Measurements from ENCODE around the gene PDE7B.

Gene PDE7B

DNA sequence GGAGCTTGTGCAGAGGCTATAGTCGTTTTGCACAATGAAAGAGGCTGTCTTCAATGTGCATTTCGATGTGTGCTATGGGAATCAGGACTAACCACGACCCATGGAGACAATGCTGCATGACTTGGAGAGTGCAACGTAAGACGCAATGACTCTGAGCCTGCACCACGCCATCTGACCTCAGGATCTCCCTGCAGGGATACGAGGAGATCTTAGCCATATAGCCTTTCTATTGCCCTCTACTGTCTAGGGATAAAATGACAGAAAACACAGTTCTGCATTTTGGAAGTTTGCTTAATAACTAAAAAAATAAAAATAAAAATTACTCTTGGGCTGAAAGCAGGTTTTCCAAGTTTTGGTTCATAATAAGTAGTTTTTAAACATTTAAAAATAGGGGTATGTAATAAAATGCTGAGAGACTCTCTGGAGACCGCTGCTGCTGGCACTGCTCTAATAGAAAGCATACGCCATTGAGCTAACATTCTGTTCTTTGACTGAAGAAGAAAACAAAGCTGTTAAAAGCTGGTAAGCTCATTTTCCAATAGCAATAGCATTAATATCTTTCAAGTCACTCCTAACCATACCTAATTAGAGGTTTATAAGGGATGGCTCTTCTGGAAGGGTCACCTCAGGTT is 87.2 kb downstream of the PDE7B start:
- H3K27me3 ChIP-seq (ENCODE audit: control insufficient read depth, insufficient read depth, low read length) = no peaks in the 10 kb centered on the region
- no peak overlapping the region for H3K9ac ChIP-seq (ENCODE audit: low read depth, low read length)
- H3K4me1 ChIP-seq (ENCODE audit: control insufficient read depth, insufficient read depth, low read length) = peaks cover 32% of the 10 kb centered on the region
- no peaks in the 10 kb centered on the region for H3K9me3 ChIP-seq (replicated peaks; ENCODE audit: low read length)
- no peak overlapping the region for H3K4me3 ChIP-seq (ENCODE audit: low read length)
- H3K36me3 ChIP-seq (ENCODE audit: insufficient read depth, low read length) = no peaks in the 10 kb centered on the region
- H3K4me2 ChIP-seq (ENCODE audit: low read length) = no peak overlapping the region

DNA sequence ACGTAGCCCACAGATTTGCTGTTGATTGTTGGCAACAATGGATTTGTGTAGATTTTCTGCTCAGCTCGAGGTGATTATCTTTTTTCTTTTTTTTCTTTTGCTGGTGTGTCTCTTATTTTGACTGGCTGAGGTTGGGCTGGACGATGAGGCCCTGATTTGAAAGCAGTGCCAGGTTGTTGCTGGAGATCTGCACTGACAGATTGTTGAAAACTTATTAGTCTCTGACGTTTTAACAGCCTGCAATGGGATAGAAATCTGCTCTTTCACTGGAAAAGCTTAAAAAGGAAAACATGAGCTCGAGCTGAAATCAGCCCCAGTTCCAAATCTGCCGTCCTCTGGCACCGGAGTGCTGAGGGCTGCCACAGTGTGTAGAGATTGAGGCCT is 87.7 kb downstream of the PDE7B start:
- Histone ChIP-seq H3K4me1 (ENCODE audit: control insufficient read depth, insufficient read depth, low read length) (peaks cover 32% of the 10 kb centered on the region), H3K4me3 (ENCODE audit: low read length) (no peak overlapping the region), H3K4me2 (ENCODE audit: low read length) (no peak overlapping the region), H3K27me3 (ENCODE audit: control insufficient read depth, insufficient read depth, low read length) (no peaks in the 10 kb centered on the region), H3K9ac (ENCODE audit: low read depth, low read length) (no peak overlapping the region), H3K36me3 (ENCODE audit: insufficient read depth, low read length) (no peaks in the 10 kb centered on the region), H3K9me3 (replicated peaks; ENCODE audit: low read length) (no peaks in the 10 kb centered on the region)

DNA sequence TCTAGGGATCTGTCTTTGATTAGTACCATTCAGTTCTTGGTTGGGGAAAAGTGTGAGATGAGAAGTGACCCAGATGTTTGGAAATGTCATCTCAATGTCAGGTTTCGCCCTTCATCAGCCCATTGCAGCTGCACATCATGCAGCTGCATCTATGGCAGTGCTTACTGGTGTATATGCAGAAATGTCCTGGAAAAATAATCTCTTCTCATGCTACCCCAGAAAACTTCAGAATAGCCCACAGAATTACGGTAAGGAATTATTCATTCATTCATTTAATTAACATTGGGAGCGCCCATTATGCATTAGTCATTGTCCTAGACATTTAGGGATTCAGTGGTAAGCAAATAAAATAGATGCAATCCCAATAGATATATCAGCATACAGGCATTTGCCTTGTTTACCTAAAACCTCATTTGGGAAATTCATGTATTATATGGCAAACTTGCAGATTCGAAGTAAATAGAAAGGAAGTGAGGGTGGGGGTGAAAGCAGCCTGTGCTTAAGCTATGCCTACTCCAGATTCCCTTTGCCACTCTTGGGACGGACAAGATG is 89.2 kb downstream of the PDE7B start:
- H3K9me3 ChIP-seq (replicated peaks; ENCODE audit: low read length) = no peaks in the 10 kb centered on the region
- H3K27me3 ChIP-seq (ENCODE audit: control insufficient read depth, insufficient read depth, low read length) = no peaks in the 10 kb centered on the region
- H3K4me3 ChIP-seq (ENCODE audit: low read length) = no peak overlapping the region
- H3K4me1 ChIP-seq (ENCODE audit: control insufficient read depth, insufficient read depth, low read length) = peaks cover 25% of the 10 kb centered on the region
- H3K9ac ChIP-seq (ENCODE audit: low read depth, low read length) = no peak overlapping the region
- no peak overlapping the region for H3K4me2 ChIP-seq (ENCODE audit: low read length)
- no peaks in the 10 kb centered on the region for H3K36me3 ChIP-seq (ENCODE audit: insufficient read depth, low read length)

DNA sequence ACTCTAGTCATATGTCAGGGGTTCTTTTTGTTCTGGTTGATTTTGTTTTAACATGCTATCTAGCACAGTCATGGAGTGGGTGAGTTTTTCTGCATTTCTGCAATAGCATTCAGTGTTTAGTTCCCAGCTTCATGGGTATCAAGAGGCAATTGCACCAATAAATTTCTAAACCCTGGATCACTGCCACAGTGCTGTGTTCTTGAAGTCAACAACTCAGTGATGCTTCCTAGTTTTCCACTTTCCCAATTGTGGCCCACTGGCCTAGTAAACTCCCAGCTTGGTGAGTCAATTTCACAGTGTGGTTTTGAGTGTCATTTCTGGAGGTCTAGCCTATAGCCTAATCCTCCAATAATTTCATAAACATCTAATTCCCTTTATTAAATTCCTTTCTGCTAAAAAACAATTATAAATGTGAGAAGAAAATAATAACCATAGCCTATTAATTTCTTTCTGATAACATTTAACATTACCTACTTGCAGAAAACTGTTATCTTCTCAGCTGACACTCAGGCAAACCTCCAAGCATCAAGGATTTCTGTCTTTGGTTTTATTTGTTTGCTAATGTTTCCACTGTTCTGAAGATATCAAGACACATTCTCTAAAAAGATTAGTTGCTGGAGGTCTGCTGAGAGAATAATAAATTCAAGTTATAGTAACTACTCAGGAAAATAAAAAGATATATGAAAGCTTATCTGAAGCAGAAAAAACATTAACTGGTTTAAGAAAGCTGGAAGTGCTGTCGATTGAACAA is 89.9 kb downstream of the PDE7B start:
- Histone ChIP-seq H3K27me3 (ENCODE audit: control insufficient read depth, insufficient read depth, low read length) (no peaks in the 10 kb centered on the region), H3K4me2 (ENCODE audit: low read length) (no peak overlapping the region), H3K4me1 (ENCODE audit: control insufficient read depth, insufficient read depth, low read length) (peaks cover 18% of the 10 kb centered on the region), H3K9me3 (replicated peaks; ENCODE audit: low read length) (no peaks in the 10 kb centered on the region), H3K9ac (ENCODE audit: low read depth, low read length) (no peak overlapping the region), H3K36me3 (ENCODE audit: insufficient read depth, low read length) (no peaks in the 10 kb centered on the region), H3K4me3 (ENCODE audit: low read length) (no peak overlapping the region)

DNA sequence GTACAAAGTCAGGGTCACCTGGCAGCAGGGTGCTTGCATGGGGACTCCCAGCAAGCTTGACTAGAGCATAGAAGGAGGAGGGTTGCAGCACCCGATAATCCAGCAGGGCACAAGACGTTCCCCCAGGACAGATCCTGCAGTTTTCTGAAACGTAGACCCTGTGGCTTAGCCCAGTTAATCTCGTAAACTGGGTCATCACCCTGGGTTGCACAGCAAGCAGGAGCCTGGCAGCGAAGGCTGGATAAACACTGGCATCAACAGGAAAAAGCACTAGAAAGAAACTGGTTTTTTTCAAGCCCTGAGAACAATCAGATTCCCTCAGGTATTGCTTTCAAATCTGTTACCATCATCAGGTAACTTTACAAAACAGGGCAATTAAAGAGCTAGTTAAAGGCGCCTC is 92.6 kb downstream of the PDE7B start:
- Histone ChIP-seq H3K36me3 (ENCODE audit: insufficient read depth, low read length) (no peaks in the 10 kb centered on the region), H3K4me2 (ENCODE audit: low read length) (no peak overlapping the region), H3K4me1 (ENCODE audit: control insufficient read depth, insufficient read depth, low read length) (no peaks in the 10 kb centered on the region), H3K9me3 (replicated peaks; ENCODE audit: low read length) (no peaks in the 10 kb centered on the region), H3K27me3 (ENCODE audit: control insufficient read depth, insufficient read depth, low read length) (no peaks in the 10 kb centered on the region), H3K9ac (ENCODE audit: low read depth, low read length) (no peak overlapping the region), H3K4me3 (ENCODE audit: low read length) (no peak overlapping the region)

DNA sequence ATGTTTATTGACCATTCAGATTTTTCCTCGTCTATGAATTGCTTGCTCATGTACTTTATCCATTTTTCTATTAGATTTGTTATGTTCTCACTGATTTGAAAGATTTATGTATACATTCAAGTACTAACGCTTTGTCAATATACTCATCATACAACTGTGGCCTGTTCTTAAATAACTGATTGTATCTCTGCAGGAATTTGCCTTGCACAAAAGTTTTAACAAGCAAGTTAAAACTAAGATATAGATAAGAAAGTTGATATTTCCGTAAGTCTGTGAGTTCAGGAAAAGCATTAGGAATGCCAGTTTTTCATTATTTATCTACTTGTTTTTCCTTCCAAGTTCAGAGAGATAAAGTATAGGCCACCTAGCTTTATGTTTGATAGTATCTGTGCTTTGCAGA is 95.2 kb downstream of the PDE7B start:
- Histone ChIP-seq H3K36me3 (ENCODE audit: insufficient read depth, low read length) (no peaks in the 10 kb centered on the region), H3K9ac (ENCODE audit: low read depth, low read length) (no peak overlapping the region), H3K4me3 (ENCODE audit: low read length) (no peak overlapping the region), H3K4me2 (ENCODE audit: low read length) (no peak overlapping the region), H3K4me1 (ENCODE audit: control insufficient read depth, insufficient read depth, low read length) (no peaks in the 10 kb centered on the region), H3K9me3 (replicated peaks; ENCODE audit: low read length) (no peaks in the 10 kb centered on the region), H3K27me3 (ENCODE audit: control insufficient read depth, insufficient read depth, low read length) (no peaks in the 10 kb centered on the region)

DNA sequence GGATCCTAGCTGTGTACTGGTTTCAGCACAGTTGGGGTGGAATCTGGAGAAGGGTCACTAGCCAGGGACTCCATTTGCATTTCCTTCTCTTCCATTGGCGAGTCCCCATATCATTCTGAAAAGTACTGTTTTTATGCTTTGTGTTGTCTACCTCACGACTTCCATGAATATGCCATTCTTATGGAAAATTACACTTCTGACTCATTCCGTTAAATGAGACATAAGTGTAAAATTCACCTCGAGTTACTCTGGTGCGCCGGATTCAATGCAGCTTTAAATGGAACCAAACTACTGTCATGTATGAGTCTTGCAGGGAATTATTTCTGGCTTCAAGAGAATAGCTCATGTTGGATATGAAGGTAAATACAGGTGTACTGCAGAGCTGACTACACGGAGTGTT is 99.2 kb downstream of the PDE7B start:
- Histone ChIP-seq H3K9ac (ENCODE audit: low read depth, low read length) (no peak overlapping the region), H3K9me3 (replicated peaks; ENCODE audit: low read length) (no peaks in the 10 kb centered on the region), H3K36me3 (ENCODE audit: insufficient read depth, low read length) (no peaks in the 10 kb centered on the region), H3K27me3 (ENCODE audit: control insufficient read depth, insufficient read depth, low read length) (no peaks in the 10 kb centered on the region), H3K4me3 (ENCODE audit: low read length) (no peak overlapping the region), H3K4me1 (ENCODE audit: control insufficient read depth, insufficient read depth, low read length) (no peaks in the 10 kb centered on the region), H3K4me2 (ENCODE audit: low read length) (no peak overlapping the region)

DNA sequence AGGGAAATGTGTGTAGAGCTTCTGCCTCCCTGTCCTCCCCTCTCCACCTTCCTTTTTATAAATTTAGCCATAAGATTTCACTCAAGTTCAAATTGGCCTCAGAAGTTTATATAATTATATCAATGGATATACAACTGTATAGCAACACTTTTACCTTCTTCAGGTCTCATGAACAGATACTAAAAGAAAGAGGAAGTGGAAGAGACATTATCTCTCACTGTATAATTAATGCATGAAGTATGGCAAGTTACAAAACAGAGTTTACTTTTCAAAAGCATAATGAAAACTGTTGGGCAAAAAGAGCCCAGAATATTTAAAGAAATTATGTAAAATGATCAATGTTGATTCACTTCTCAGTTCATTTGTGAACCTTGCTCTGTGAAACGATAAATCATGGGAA is 99.7 kb downstream of the PDE7B start:
- H3K9ac ChIP-seq (ENCODE audit: low read depth, low read length) = no peak overlapping the region
- H3K4me2 ChIP-seq (ENCODE audit: low read length) = no peak overlapping the region
- no peak overlapping the region for H3K4me3 ChIP-seq (ENCODE audit: low read length)
- H3K4me1 ChIP-seq (ENCODE audit: control insufficient read depth, insufficient read depth, low read length) = no peaks in the 10 kb centered on the region
- H3K27me3 ChIP-seq (ENCODE audit: control insufficient read depth, insufficient read depth, low read length) = no peaks in the 10 kb centered on the region
- H3K9me3 ChIP-seq (replicated peaks; ENCODE audit: low read length) = no peaks in the 10 kb centered on the region
- H3K36me3 ChIP-seq (ENCODE audit: insufficient read depth, low read length) = no peaks in the 10 kb centered on the region

DNA sequence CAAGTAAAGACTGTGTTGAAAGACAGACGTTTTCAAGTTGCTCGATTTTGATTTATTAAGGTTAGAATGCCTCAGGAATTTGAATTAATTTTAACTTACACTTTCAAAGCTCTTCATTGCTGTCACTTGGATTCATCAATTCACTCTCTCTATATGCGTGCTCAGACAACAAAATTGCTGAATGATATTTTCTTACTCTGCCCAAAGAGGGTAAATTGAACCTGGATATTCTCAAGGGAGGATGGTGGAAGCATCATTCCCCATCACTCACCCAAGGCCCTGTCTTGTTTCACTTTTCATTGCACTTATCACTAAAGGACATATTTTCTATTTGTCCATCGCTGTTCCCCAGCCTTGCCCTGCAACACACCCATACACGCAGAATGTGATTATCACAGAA is 102.3 kb downstream of the PDE7B start:
- Histone ChIP-seq H3K4me3 (ENCODE audit: low read length) (no peak overlapping the region), H3K9me3 (replicated peaks; ENCODE audit: low read length) (no peaks in the 10 kb centered on the region), H3K9ac (ENCODE audit: low read depth, low read length) (no peak overlapping the region), H3K4me1 (ENCODE audit: control insufficient read depth, insufficient read depth, low read length) (no peaks in the 10 kb centered on the region), H3K4me2 (ENCODE audit: low read length) (no peak overlapping the region), H3K36me3 (ENCODE audit: insufficient read depth, low read length) (no peaks in the 10 kb centered on the region), H3K27me3 (ENCODE audit: control insufficient read depth, insufficient read depth, low read length) (no peaks in the 10 kb centered on the region)

DNA sequence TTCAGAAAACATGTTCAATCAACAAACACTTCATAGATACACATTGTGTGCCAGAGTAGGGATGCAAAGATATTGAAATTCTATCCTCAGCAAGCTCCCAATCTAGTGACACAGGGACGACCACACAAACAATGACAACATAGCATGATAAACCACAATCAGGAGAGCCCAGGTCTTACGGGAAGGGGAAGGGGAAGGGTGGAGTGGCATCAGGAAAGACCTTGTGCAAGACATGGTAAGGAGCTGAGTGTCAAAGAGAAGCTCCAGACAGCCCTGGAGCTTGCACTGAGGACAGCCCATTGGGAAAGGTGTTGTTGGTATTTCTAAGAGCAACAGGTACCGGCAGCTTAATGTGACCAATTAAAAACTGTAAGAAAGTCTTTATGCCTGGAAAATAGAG is 103.6 kb downstream of the PDE7B start:
- no peaks in the 10 kb centered on the region for H3K27me3 ChIP-seq (ENCODE audit: control insufficient read depth, insufficient read depth, low read length)
- H3K4me1 ChIP-seq (ENCODE audit: control insufficient read depth, insufficient read depth, low read length) = no peaks in the 10 kb centered on the region
- H3K9ac ChIP-seq (ENCODE audit: low read depth, low read length) = no peak overlapping the region
- H3K4me2 ChIP-seq (ENCODE audit: low read length) = no peak overlapping the region
- no peaks in the 10 kb centered on the region for H3K36me3 ChIP-seq (ENCODE audit: insufficient read depth, low read length)
- H3K9me3 ChIP-seq (replicated peaks; ENCODE audit: low read length) = no peaks in the 10 kb centered on the region
- H3K4me3 ChIP-seq (ENCODE audit: low read length) = no peak overlapping the region

DNA sequence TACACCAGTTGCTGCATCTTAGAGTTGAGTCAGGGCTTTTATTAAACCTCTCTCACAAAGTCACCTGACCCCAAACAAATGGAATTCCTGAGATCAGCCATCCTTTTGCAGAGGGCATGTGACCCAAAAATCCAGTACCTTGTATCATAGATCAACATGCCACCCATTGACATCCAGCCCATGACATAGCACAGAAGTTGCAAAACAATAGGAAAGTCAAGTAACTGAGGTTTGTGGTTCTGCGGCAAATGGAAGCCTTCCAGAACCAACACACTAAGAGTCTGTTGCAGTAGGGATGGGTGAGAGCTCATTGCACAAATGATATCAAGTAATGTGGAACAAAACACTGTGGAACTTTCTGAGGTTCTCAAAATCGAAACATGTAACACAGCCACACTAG is 111.2 kb downstream of the PDE7B start:
- H3K9ac ChIP-seq (ENCODE audit: low read depth, low read length) = no peak overlapping the region
- H3K4me3 ChIP-seq (ENCODE audit: low read length) = no peak overlapping the region
- H3K9me3 ChIP-seq (replicated peaks; ENCODE audit: low read length) = no peaks in the 10 kb centered on the region
- H3K36me3 ChIP-seq (ENCODE audit: insufficient read depth, low read length) = no peaks in the 10 kb centered on the region
- no peaks in the 10 kb centered on the region for H3K27me3 ChIP-seq (ENCODE audit: control insufficient read depth, insufficient read depth, low read length)
- H3K4me1 ChIP-seq (ENCODE audit: control insufficient read depth, insufficient read depth, low read length) = peaks cover 3% of the 10 kb centered on the region
- no peak overlapping the region for H3K4me2 ChIP-seq (ENCODE audit: low read length)

DNA sequence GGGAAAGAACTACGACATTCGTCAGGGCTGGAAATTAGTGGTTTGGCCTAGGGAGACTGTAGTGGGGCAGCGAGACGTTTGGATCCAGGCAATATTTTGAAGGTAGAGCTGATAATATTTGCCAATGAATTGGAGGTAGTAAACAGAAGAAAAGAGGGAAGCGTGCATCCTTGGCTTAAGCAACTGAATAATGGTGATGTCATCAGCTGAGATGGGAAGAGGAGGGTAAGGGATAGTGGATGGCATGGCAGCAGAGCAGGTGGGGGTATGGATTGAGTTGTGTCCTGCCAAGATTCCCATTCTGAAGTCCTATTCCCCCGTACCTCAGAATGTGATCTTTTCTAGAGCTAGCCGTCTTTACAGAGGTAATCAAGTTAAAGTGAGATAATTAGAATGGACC is 119.2 kb downstream of the PDE7B start:
- H3K4me3 ChIP-seq (ENCODE audit: low read length) = no peak overlapping the region

More for the DNA sequence above, 119.2 kb downstream of the PDE7B start:
- H3K4me1 ChIP-seq (ENCODE audit: control insufficient read depth, insufficient read depth, low read length) = no peaks in the 10 kb centered on the region
- H3K9me3 ChIP-seq (replicated peaks; ENCODE audit: low read length) = no peaks in the 10 kb centered on the region
- no peak overlapping the region for H3K9ac ChIP-seq (ENCODE audit: low read depth, low read length)
- H3K27me3 ChIP-seq (ENCODE audit: control insufficient read depth, insufficient read depth, low read length) = no peaks in the 10 kb centered on the region
- H3K36me3 ChIP-seq (ENCODE audit: insufficient read depth, low read length) = no peaks in the 10 kb centered on the region
- no peak overlapping the region for H3K4me2 ChIP-seq (ENCODE audit: low read length)
